ENCODE data around the gene CHMP2B. TPM values are rescaled to one million over a fixed set of nuclear protein-coding genes. Genes with fewer than 3 reads are reported as not detected.

The CHMP2B gene
- total and polyA plus RNA-seq, 2 of the 8 experiments (the other 6 are each of a cell fraction or from before 2014, with no cell fraction given) = 14.0 to 56.5 TPM

- CTCF ChIA-PET (ENCODE audit: partially characterized antibody) = no interaction called here
- H4K8ac ChIP-seq (ENCODE audit: extremely low read depth, insufficient read depth, low read length) = no peak overlapping the region
- H3K79me2 ChIP-seq (ENCODE audit: control insufficient read depth in 1 of 2, insufficient read depth in 2 of 2, low read length in 2 of 2) = no peaks in the 10 kb centered on the region
- FAIRE-seq = no peak
- H2AFZ ChIP-seq (ENCODE audit: low read length) = no peak overlapping the region
- H4K91ac ChIP-seq (replicated peaks; ENCODE audit: insufficient read length, low read length) = no peak overlapping the region
- H4K5ac ChIP-seq (ENCODE audit: insufficient read length, low read depth, low read length) = no peak overlapping the region
- H3K4me3 ChIP-seq (ENCODE audit: extremely low read depth in 1 of 4, insufficient read depth in 2 of 4, low read depth in 3 of 4, low read length in 4 of 4) = no peak overlapping the region
- no peak overlapping the region for H3K18ac ChIP-seq (ENCODE audit: extremely low read depth, low read length)
- no peak overlapping the region for H2BK120ac ChIP-seq (replicated peaks; ENCODE audit: low read depth, low read length)
- H3K23me2 ChIP-seq (ENCODE audit: low read depth, low read length) = no peaks in the 10 kb centered on the region
- no peak overlapping the region for H3K9ac ChIP-seq (replicated peaks in 1 of 4; ENCODE audit: extremely low read depth in 1 of 4, low read depth in 3 of 4, low read length in 3 of 4)
- TF ChIP-seq CBX5 (IDR thresholded peaks at IDR 0.05; ENCODE audit: low read depth, low read length) (no peak), TCF12 (IDR thresholded peaks at IDR 0.05; ENCODE audit: low read depth, low read length) (no peak), POLR2AphosphoS5 (IDR thresholded peaks at IDR 0.05; ENCODE audit: low read depth, low read length) (no peak), SUZ12 (IDR thresholded peaks at IDR 0.05; ENCODE audit: low read length) (no peak), YY1 (IDR thresholded peaks at IDR 0.05; ENCODE audit: low read depth, low read length) (no peak), PHF8 (conservative IDR thresholded peaks at IDR 0.05; ENCODE audit: low read depth, low read length) (no peak), TAF1 (IDR thresholded peaks at IDR 0.05; ENCODE audit: low read depth, low read length) (no peak), ZNF274 (IDR thresholded peaks at IDR 0.05; ENCODE audit: borderline replicate concordance, extremely low read depth, low read length) (no peak), GTF2F1 (IDR thresholded peaks at IDR 0.05; ENCODE audit: borderline replicate concordance, low read depth, low read length) (no peak), TBP (IDR thresholded peaks at IDR 0.05; ENCODE audit: low read depth, low read length) (no peak), CTBP2 (IDR thresholded peaks at IDR 0.05; ENCODE audit: borderline replicate concordance, insufficient read depth, insufficient read length, low read length) (no peak), FOSL1 (IDR thresholded peaks at IDR 0.05; ENCODE audit: insufficient read depth, low read depth, low read length) (no peak), SIRT6 (IDR thresholded peaks at IDR 0.05; ENCODE audit: low read length) (no peak), ASH2L (IDR thresholded peaks at IDR 0.05; ENCODE audit: low read length) (no peak), RNF2 (IDR thresholded peaks at IDR 0.05; ENCODE audit: borderline replicate concordance, low read depth, low read length, missing control alignments, poor library complexity, severe bottlenecking) (no peak)
- H3K79me1 ChIP-seq (ENCODE audit: low read depth, low read length) = no peaks in the 10 kb centered on the region
- H3K4me1 ChIP-seq (replicated peaks in 1 of 4; ENCODE audit: control insufficient read depth in 3 of 4, insufficient read depth in 4 of 4, low read length in 3 of 4) = no peaks in the 10 kb centered on the region
- no peak overlapping the region for H3K27ac ChIP-seq (ENCODE audit: low read depth, low read length)
- no peak overlapping the region for H3K4me2 ChIP-seq (ENCODE audit: insufficient read depth in 1 of 2, low read depth in 2 of 2, low read length in 2 of 2)
- no peak overlapping the region for H2AK5ac ChIP-seq (ENCODE audit: low read depth, low read length)
- H3K4ac ChIP-seq (replicated peaks; ENCODE audit: insufficient read length, low read depth, low read length) = no peak overlapping the region
- H4K20me1 ChIP-seq (replicated peaks in 1 of 2; ENCODE audit: control insufficient read depth in 1 of 2, insufficient read depth in 2 of 2, low read length in 2 of 2) = no peaks in the 10 kb centered on the region
- no peak overlapping the region for H3K56ac ChIP-seq (replicated peaks; ENCODE audit: insufficient read length, low read depth, low read length)
- no peaks in the 10 kb centered on the region for H3K27me3 ChIP-seq (replicated peaks in 1 of 4; ENCODE audit: control insufficient read depth in 3 of 4, extremely low read depth in 1 of 4, insufficient read depth in 3 of 4, low read length in 3 of 4)
- POLR2A ChIA-PET (ENCODE audit: partially characterized antibody) = no interaction called here
- H3K36me3 ChIP-seq (ENCODE audit: control insufficient read depth in 2 of 4, insufficient read depth in 4 of 4, low read length in 3 of 4) = 0 out of 8 replicates have a peak, but pooled peaks cover 0 to 4% (median 0%) of the 10 kb centered on the region in 4 experiments
- no peak overlapping the region for H2BK20ac ChIP-seq (ENCODE audit: low read length)
- no peak overlapping the region for H3K23ac ChIP-seq (ENCODE audit: insufficient read length)
- H2BK12ac ChIP-seq (ENCODE audit: low read depth, low read length) = no peak overlapping the region
- H3K14ac ChIP-seq (ENCODE audit: insufficient read length) = no peak overlapping the region
- peaks cover 11 to 15% of the 10 kb centered on the region in 2 experiments for H3K9me3 ChIP-seq (ENCODE audit: insufficient read depth in 2 of 2, low read depth in 1 of 2, low read length in 1 of 2)
- no peak for DNase-seq (ENCODE audit: low read depth in 1 of 2, low spot score in 2 of 2)
- H2BK5ac ChIP-seq (ENCODE audit: low read depth, low read length) = no peak overlapping the region
- H2BK15ac ChIP-seq (ENCODE audit: low read length) = no peak overlapping the region
Observed at GRCh38 chr3:87198774-87199173, 28.3 kb upstream of the CHMP2B start.

Measured in H1 (cell line).